Measurements from ENCODE around the gene ABCB6.
A peak's percentile ranks its signal among the peaks of the same experiment; 100 is the strongest.

DNA sequence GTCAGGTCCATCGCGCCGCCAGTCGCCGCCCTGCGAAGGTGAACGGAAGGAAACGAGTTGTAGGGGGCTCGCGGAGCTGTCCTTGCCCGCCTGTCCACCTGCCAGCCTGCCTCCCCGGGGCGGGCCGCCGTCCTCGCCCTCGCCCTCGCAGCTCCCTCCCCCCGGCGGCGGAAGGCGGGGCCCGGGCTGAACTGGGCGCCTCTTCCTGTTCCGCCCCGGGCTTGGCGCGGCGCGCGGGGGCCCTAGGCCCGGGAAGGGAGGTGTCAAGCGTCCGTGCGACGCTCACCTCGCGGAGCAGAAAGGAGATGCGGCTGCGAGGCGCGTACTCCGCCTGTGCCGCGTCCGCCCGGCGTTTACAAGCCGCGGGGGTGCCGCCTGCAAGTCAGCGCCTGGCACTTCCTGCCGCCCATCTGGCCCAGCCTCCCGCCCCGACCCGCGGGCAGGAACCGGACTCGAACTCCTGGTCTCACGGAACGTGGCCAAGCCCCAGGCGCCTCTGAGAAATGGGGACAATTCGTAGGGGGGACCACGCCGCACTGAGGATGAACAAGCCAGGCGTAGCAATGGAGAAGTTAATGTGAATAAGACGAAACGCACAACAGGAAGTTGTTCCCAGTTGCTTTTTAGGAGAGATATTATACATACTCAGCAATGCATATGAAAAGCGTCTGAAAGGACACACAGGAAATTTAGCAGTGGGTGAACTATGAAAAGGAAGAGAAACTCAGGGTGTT, 41.8 kb downstream of the ABCB6 start, which contains the start of gene CNPPD1:
- TF ChIP-seq POLR2AphosphoS5 (IDR thresholded peaks at IDR 0.05; ENCODE audit: low read depth, low read length), result peak; percentile 66; the same call in 1 of the 2 replicates
- TF ChIP-seq, protein P1, sequence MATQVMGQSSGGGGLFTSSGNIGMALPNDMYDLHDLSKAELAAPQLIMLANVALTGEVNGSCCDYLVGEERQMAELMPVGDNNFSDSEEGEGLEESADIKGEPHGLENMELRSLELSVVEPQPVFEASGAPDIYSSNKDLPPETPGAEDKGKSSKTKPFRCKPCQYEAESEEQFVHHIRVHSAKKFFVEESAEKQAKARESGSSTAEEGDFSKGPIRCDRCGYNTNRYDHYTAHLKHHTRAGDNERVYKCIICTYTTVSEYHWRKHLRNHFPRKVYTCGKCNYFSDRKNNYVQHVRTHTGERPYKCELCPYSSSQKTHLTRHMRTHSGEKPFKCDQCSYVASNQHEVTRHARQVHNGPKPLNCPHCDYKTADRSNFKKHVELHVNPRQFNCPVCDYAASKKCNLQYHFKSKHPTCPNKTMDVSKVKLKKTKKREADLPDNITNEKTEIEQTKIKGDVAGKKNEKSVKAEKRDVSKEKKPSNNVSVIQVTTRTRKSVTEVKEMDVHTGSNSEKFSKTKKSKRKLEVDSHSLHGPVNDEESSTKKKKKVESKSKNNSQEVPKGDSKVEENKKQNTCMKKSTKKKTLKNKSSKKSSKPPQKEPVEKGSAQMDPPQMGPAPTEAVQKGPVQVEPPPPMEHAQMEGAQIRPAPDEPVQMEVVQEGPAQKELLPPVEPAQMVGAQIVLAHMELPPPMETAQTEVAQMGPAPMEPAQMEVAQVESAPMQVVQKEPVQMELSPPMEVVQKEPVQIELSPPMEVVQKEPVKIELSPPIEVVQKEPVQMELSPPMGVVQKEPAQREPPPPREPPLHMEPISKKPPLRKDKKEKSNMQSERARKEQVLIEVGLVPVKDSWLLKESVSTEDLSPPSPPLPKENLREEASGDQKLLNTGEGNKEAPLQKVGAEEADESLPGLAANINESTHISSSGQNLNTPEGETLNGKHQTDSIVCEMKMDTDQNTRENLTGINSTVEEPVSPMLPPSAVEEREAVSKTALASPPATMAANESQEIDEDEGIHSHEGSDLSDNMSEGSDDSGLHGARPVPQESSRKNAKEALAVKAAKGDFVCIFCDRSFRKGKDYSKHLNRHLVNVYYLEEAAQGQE (IDR thresholded peaks at IDR 0.05; ENCODE audit: insufficient read depth in 1 of 2, low read depth in 2 of 2, low read length in 2 of 2), result no peak
- no peak for TF ChIP-seq TAF1 (IDR thresholded peaks at IDR 0.05; ENCODE audit: borderline replicate concordance, insufficient read depth, low read length)
- TF ChIP-seq FOXP2 (optimal IDR thresholded peaks at IDR 0.05; ENCODE audit: borderline replicate concordance, extremely low read depth, extremely low read length, insufficient read depth), result peak; percentile 73

Measured in PFSK-1 (cell line).